Retinal pigment epithelial cell (primary cell): ENCODE results near the gene ZNF18.
"Not testable (repeated sequence)": the region's sequence is repeated elsewhere in the genome, so short reads cannot be mapped to it uniquely, and the experiment has no call there.

Experiments
- DNase-seq: peaks from one replicate; pipeline ENCODE4 v3.0.0-alpha.2; 2010; ENCODE audit warnings: low read depth
- H3K4me3 ChIP-seq: 2 replicates; pipeline ENCODE4 v1.5.1; 2011; ENCODE audit warnings: mild to moderate bottlenecking, low read length, control low read depth, moderate library complexity
- CTCF ChIP-seq: conservative IDR thresholded peaks from 2 replicates; pipeline ENCODE4 v1.5.1; 2011; ENCODE audit warnings: low read depth, low read length, control low read depth, inconsistent platforms

The ZNF18 gene

GRCh38 chr17:11990363-11990983 lies 6.8 kb downstream of the ZNF18 start:
- no peak for DNase-seq
- H3K4me3 ChIP-seq = no peak overlapping the region
- TF ChIP-seq CTCF = no peak

DNA sequence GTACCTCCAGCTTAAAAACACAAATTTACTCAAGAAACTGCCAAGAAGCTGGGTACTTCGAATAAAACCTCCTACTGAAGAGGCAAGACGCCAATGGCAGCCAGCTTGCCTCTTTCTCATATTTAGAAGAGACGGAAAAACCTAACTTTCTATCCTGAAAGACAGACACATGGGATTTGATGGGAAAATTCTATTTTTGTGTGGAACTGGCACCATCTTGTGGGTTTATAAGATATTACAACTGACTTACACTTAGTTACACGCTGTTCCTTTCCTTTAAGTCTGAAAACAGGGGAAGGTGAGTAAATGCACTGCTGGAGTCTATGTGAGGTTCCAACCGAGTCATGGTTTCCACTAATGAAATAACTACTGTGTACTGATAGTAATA lies 10.3 kb downstream of the ZNF18 start:
- DNase-seq = peak; percentile 5
- peak; percentile 46 for TF ChIP-seq CTCF
- H3K4me3 ChIP-seq = no peak overlapping the region

DNA sequence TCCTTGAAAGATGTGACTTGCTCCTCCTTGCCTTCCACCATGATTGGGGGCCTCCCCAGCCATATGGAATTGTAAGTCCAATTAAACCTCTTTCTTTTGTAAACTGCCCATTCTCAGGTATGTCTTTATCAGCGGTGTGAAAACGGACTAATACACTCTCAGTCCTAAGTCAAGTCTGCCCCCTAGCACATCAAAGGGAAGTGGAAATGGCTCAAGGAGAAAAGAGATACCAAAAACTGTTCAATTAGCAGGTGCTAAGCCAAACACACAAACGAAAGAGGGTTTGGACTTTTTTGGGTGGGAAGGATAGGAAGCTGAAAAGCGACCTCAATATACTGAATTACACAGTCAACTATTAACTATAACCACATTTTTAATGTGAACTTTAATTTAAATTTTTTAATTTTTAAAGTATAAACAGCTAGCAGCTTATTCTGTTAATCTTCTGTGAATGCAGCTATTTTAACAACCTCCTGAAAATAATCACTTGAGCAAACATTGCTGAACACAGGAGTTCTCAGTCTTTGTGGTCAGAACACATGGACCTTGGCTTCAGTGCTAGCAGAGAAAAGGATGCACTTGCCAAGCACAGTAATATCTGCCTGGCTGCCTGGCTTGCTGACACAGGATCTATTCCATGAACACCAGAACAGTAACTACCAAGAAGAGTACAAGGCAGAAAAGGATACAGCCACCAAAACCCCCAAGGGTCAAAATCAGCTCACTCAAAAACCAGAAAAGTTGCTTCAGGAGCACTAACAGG lies 10.9 kb downstream of the ZNF18 start:
- no peak overlapping the region for H3K4me3 ChIP-seq
- DNase-seq = no peak
- TF ChIP-seq CTCF = no peak

- H3K4me3 ChIP-seq = no peak overlapping the region
- TF ChIP-seq CTCF = no peak
- no peak for DNase-seq
Measured at GRCh38 chr17:11981862-11982261, 15.4 kb downstream of the ZNF18 start.

DNA sequence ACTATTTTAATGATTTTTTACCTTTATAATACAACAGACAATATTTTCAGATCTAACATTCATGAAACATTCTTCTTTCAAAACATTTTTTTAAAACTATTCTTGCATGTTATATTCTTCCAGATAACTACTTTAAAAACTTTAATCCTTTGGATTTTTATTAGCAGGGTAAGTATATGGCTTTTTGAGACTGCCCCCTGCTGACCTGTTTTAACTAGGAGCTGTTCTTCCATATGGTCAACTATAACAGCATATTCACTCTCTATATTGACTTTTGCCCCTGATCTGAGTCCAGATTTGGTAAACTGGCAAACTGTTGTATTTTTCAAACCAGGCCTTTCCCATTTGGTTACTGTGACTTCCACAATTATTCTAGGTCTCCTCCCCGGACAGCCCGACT lies 16.5 kb downstream of the ZNF18 start:
- peak; percentile 50 for TF ChIP-seq CTCF
- DNase-seq = no peak
- H3K4me3 ChIP-seq = no peak overlapping the region

DNA sequence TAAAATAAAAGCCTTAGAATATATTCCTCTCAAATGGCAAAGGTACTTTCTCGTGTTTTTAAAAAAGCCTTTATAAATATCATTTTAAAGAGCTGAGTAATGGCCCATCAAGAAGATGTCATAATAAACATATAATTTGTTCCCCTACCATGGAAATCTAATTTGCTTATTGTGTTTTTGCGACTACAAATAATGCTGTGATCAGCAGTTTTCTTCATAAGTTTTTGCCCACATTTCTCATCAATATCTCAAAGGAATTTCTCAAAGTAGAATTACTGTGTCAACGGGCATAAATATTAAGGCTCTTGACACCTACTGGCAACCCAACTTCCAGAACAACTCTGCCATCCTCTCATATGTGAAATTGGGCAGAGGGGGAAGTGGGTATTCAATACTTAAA lies 17.5 kb downstream of the ZNF18 start:
- no peak for DNase-seq
- no peak for TF ChIP-seq CTCF
- H3K4me3 ChIP-seq = no peak overlapping the region

DNA sequence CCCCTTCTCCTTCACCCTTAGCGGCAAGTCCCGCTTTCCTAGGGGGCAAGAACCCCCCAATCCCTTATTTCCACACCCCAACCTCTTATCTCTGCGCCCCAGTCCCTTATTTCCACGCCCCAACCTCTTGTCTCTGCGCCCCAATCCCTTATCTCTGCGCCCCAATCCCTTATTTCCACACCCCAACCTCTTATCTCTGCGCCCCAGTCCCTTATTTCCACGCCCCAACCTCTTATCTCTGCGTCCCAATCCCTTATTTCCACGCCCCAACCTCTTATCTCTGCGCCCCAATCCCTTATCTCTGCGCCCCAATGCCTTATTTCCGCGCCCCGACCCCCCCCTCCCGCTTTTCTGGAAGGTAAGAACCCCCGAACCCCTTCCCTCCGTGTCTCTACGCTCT lies 24.5 kb downstream of the ZNF18 start:
- not testable (repeated sequence) for DNase-seq, H3K4me3 ChIP-seq
